AML-193 (cell line): Measurements from ENCODE around the gene LACTBL1.
"Not testable (repeated sequence)": the region's sequence is repeated elsewhere in the genome, so short reads cannot be mapped to it uniquely, and the experiment has no call there.

Source experiments
- DNase-seq, 2 experiments: peaks; one replicate each; lab custom pipeline; 2025; lab: John Stamatoyannopoulos, UW

Gene LACTBL1

GRCh38 chr1:22976461-22977243 is 4.0 kb upstream of the LACTBL1 start:
- DNase-seq = peak; percentile 70 to 78

- DNase-seq = no peak
Measured at GRCh38 chr1:22976127-22976460, 3.4 kb upstream of the LACTBL1 start.

GRCh38 chr1:22975694-22976093 is 3.0 kb upstream of the LACTBL1 start:
- DNase-seq = no peak

- DNase-seq = no peak
Measured at GRCh38 chr1:22971611-22972405, 858 bp downstream of the LACTBL1 start.

GRCh38 chr1:22971161-22971560 is 1.5 kb downstream of the LACTBL1 start:
- no peak for DNase-seq

GRCh38 chr1:22970096-22970495 is 2.6 kb downstream of the LACTBL1 start:
- no peak for DNase-seq

- no peak for DNase-seq
Measured at GRCh38 chr1:22969304-22969709, 3.4 kb downstream of the LACTBL1 start.

- DNase-seq = no peak
Measured at GRCh38 chr1:22967833-22968232, 4.8 kb downstream of the LACTBL1 start.

- DNase-seq = no peak
Measured at GRCh38 chr1:22966309-22966708, 6.4 kb downstream of the LACTBL1 start.

- DNase-seq = no peak
Measured at GRCh38 chr1:22963044-22963677, 9.5 kb downstream of the LACTBL1 start.

- DNase-seq = no peak
Measured at GRCh38 chr1:22962558-22962957, 10.1 kb downstream of the LACTBL1 start.

GRCh38 chr1:22959545-22960360 is 12.9 kb downstream of the LACTBL1 start:
- no peak for DNase-seq

- no peak for DNase-seq
Measured at GRCh38 chr1:22958556-22958955, 14.1 kb downstream of the LACTBL1 start.

- no peak for DNase-seq
Measured at GRCh38 chr1:22957066-22957465, 15.6 kb downstream of the LACTBL1 start.

- no peak for DNase-seq
Measured at GRCh38 chr1:22955146-22955545, 17.5 kb downstream of the LACTBL1 start.

GRCh38 chr1:22953740-22954141 is 18.9 kb downstream of the LACTBL1 start:
- DNase-seq = no peak

- DNase-seq = no peak
Measured at GRCh38 chr1:22953057-22953739, 19.5 kb downstream of the LACTBL1 start.

- DNase-seq = no peak
Measured at GRCh38 chr1:22952694-22953056, 20.0 kb downstream of the LACTBL1 start.

GRCh38 chr1:22951796-22952195 is 20.9 kb downstream of the LACTBL1 start:
- DNase-seq = no peak

- DNase-seq = no peak
Measured at GRCh38 chr1:22949822-22950331, 22.8 kb downstream of the LACTBL1 start.

- DNase-seq = not testable (repeated sequence)
Measured at GRCh38 chr1:22945171-22945570, 27.5 kb downstream of the LACTBL1 start.
